Mesodermal cell (in vitro differentiated cells): ENCODE measurements around the gene SH3GL2.

Experiments
- H3K27ac ChIP-seq: 2 replicates; pipeline ENCODE4 v1.7.0; 2013; ENCODE audit warnings: mild to moderate bottlenecking, low read depth, low read length, moderate library complexity; ENCODE audit not compliant: severe bottlenecking
- H3K36me3 ChIP-seq: 2 replicates; pipeline ENCODE4 v1.7.1; 2013; ENCODE audit warnings: mild to moderate bottlenecking, low read length, moderate library complexity; ENCODE audit not compliant: control insufficient read depth, insufficient read depth
- H3K4me1 ChIP-seq: one replicate; pipeline ENCODE4 v1.7.1; 2013; ENCODE audit warnings: mild to moderate bottlenecking, low read length; ENCODE audit not compliant: insufficient read depth, control insufficient read depth, poor library complexity, severe bottlenecking
- H3K4me3 ChIP-seq: 2 replicates; pipeline ENCODE4 v1.7.0; 2013; ENCODE audit warnings: low read length, control low read depth, mild to moderate bottlenecking; ENCODE audit not compliant: insufficient read depth, poor library complexity, severe bottlenecking; ENCODE audit errors: extremely low read depth
- H3K9me3 ChIP-seq: 2 replicates; pipeline ENCODE4 v1.7.1; 2013; ENCODE audit warnings: mild to moderate bottlenecking, low read length, moderate library complexity; ENCODE audit not compliant: control insufficient read depth
- WGBS, 2 experiments: methylation state at CpG; one replicate each; pipeline ENCODE4 v1.1.5; 2013; ENCODE audit warnings: missing lambda C conversion rate in 2 of 2; ENCODE audit not compliant: insufficient coverage in 2 of 2; 5-methylcytosine and 5-hydroxymethylcytosine counted together

SH3GL2 gene

DNA sequence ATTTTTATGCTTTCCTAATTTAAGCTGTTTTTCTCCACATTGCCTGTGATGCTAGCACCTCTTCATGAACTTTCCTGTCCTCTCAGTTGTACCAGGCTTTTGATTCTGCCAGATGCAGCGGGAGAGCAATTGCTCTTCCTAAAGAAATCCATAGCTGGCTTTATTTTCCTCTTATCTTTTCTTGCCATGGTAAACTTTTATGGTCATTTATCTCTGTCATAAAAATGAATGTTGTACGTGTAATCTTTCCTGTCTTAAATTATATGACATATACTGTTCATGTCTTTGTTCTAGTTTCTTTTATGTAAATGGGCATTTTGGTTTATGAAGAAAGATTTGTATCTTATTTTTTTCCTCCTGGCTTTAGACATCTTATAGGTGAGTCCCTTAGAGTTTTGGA lies 127.5 kb downstream of the SH3GL2 start:
- WGBS, 2 experiments, result 80 to 100% methylated on average over 1 of the region's 2 CpGs
- Histone ChIP-seq H3K27ac (no peak overlapping the region), H3K4me1 (no peaks in the 10 kb centered on the region), H3K4me3 (no peak overlapping the region), H3K9me3 (no peaks in the 10 kb centered on the region), H3K36me3 (no peaks in the 10 kb centered on the region)

DNA sequence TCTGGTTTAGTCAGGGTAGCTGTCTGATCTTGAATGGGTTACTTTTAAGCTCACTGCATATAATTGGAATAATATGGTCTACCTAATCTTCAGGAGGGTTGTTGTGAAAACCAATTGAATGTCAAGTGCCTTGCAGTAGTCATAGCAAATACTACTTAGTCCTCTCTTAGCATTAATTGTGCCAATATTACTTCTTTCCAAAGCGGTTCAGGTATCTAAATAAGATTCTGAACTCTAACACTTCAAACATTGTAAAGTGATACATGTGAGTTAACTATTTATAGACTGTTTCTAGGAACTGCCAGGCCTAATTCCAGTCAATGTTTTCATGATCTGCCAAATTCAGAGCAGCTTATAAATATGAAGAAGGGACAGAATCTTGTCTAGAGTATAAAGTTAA lies 140.2 kb downstream of the SH3GL2 start:
- no CpG with 5 or more reads among the region's 1 CpG for WGBS, 2 experiments
- no peaks in the 10 kb centered on the region for H3K9me3 ChIP-seq

DNA sequence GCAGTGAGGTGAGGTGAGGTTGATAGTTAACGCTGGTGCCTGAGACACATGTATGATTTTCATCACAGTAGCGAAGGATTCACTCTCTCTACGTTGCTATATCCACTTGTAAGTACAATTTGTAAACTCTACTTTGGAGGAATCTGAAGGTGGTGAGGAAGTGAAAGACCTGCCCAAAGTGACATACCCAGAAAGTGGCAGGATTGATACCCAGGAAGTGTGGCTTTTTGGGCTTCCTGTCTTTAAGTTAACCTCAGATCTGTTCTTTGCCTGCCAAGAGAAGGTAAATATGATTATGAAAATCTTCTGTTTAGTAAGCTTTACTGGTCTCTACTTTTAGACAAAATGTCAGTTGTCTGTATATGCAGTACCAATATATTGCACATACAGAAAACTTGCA lies 143.1 kb downstream of the SH3GL2 start:
- Histone ChIP-seq H3K36me3 (no peaks in the 10 kb centered on the region), H3K27ac (no peak overlapping the region), H3K9me3 (no peaks in the 10 kb centered on the region), H3K4me1 (no peaks in the 10 kb centered on the region), H3K4me3 (no peak overlapping the region)
- no CpG with 5 or more reads among the region's 3 CpGs for WGBS, 2 experiments

More for the DNA sequence above, 140.2 kb downstream of the SH3GL2 start:
- Histone ChIP-seq H3K4me3 (no peak overlapping the region), H3K36me3 (no peaks in the 10 kb centered on the region), H3K27ac (no peak overlapping the region), H3K4me1 (no peaks in the 10 kb centered on the region)

- H3K9me3 ChIP-seq, result no peaks in the 10 kb centered on the region
- WGBS, 2 experiments, result 71 to 78% methylated on average over 1 of the region's 2 CpGs
- no peak overlapping the region for H3K27ac ChIP-seq
- no peaks in the 10 kb centered on the region for H3K36me3 ChIP-seq
- no peak overlapping the region for H3K4me3 ChIP-seq
- no peaks in the 10 kb centered on the region for H3K4me1 ChIP-seq
Observed at GRCh38 chr9:17723656-17724055, 144.8 kb downstream of the SH3GL2 start.

DNA sequence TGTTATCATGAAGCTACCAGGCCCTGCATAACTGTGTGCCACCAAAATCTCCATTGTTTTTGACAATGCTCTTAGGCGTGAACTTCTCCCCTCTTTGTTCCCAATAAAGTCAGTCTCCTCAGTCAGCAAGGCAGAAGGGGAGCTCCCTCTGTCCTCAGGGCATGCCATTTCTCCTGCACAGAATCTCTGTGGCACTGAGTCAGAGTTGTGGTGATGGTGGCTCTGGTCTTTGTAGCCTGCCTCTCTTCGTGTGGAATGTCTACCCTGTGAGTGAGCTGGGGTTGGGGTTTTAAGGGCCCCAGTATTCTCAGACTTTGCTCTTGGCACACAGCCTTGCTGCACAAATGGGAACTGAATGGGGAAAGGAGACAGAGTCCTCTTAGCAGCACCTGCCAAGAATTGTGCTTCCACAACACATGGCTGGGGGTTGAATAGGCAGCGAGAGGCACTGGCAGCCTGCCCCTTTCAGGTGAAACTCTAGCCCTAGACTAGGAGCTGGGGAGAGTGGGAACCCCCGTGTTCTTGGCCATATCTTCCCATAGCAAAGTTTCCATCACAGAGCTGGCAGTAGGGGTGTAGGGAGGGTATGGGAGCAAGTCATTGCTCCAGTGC lies 146.6 kb downstream of the SH3GL2 start:
- Histone ChIP-seq H3K9me3 (no peaks in the 10 kb centered on the region), H3K4me3 (no peak overlapping the region), H3K36me3 (no peaks in the 10 kb centered on the region), H3K27ac (no peak overlapping the region), H3K4me1 (no peaks in the 10 kb centered on the region)
- 82 to 90% methylated on average over 2 of the region's 4 CpGs for WGBS, 2 experiments

DNA sequence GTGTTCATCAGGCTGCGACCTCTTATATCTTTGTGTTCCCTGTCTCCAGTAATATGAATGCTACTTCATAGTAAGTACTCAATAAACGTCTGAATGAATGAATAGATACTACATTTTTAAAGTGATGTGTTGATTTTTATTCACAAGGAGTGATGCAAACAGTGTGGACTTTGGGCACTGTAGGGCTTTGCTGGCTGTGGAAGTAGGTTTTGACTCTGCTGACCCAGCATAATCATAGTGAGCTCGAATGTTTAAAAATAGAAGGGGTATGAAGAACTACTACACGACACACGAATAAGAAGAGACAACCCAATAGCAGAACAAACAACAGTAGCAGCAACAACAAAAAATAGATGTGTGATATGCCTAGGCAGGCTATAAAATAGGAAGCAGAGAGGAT lies 147.4 kb downstream of the SH3GL2 start:
- no peak overlapping the region for H3K4me3 ChIP-seq
- no peaks in the 10 kb centered on the region for H3K9me3 ChIP-seq
- H3K27ac ChIP-seq, result no peak overlapping the region
- WGBS, 2 experiments, result 100% methylated on average over 1 of the region's 5 CpGs; no CpG with 5 or more reads in 1 of the 2 experiments
- H3K36me3 ChIP-seq, result no peaks in the 10 kb centered on the region
- H3K4me1 ChIP-seq, result no peaks in the 10 kb centered on the region

DNA sequence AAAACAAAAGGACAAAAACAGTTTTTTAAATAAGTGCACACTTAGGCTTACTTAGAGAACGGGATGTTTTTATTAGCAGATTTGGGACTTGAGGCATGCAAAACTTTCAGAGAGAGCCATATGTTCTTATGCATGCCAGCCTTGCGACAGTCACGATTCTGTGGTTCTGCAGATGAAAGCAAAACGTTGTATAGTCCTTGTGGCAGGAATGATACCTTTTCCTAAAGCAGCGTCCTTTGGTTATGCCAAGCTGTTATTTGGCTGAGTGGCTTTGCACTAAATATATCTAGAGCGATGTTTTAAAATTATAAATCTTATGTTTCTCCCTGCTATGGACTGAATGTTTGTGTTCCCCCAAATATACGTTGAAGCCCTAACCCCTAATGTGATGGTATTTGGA lies 152.0 kb downstream of the SH3GL2 start:
- Histone ChIP-seq H3K36me3 (no peaks in the 10 kb centered on the region), H3K9me3 (no peaks in the 10 kb centered on the region), H3K4me1 (no peaks in the 10 kb centered on the region), H3K4me3 (no peak overlapping the region), H3K27ac (no peak overlapping the region)
- 75 to 85% methylated on average over 4 of the region's 7 CpGs for WGBS, 2 experiments

DNA sequence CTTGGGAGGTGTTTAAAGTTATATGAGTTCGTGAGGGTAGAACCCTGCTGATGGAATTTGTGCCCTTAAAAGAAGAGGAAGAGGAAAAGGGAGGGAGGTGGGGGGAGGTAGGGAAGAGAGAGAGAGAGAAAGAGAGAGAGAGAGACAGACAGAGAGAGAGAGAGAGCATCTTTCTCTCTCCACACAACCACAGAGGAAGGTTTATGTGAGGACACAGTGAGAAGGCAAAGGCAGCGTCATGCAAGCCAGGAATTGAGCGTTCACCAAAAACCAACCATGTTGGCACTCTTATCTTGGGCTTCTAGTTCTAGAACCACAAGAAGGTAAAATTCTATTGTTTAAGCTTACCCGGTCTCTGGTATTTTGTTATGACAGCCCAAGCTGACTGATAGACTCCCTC lies 152.4 kb downstream of the SH3GL2 start:
- Histone ChIP-seq H3K4me1 (no peaks in the 10 kb centered on the region), H3K9me3 (no peaks in the 10 kb centered on the region), H3K27ac (no peak overlapping the region), H3K4me3 (no peak overlapping the region), H3K36me3 (no peaks in the 10 kb centered on the region)
- 81 to 100% methylated on average over 2 to 3 of the region's 4 CpGs for WGBS, 2 experiments

DNA sequence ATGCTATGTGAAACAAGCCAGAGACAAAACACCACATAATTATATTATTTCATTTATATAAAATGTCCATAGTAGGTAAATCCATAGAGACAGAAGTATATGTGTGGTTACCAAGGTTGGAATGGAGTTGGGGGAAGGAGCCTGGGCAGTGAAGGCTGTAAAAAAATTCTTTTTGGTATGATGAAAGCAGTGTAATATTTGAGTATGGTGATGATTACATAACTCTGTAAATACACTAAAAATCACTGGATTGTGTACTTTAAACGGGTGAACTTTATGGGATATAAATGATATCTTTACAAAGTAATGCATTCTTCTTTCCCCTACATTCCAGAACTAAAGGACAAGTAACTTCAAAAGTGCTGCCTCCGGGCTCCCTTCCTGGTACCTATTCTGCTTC lies 155.8 kb downstream of the SH3GL2 start:
- Histone ChIP-seq H3K4me1 (no peaks in the 10 kb centered on the region), H3K4me3 (no peak overlapping the region), H3K36me3 (no peaks in the 10 kb centered on the region), H3K27ac (no peak overlapping the region), H3K9me3 (no peaks in the 10 kb centered on the region)
- 57 to 71% methylated on average over 1 of the region's 2 CpGs for WGBS, 2 experiments

GRCh38 chr9:17735859-17736258 lies 157.0 kb downstream of the SH3GL2 start:
- WGBS, 2 experiments, result 69 to 85% methylated on average over 2 to 3 of the region's 3 CpGs
- H3K27ac ChIP-seq, result no peak overlapping the region
- no peaks in the 10 kb centered on the region for H3K4me1 ChIP-seq
- no peak overlapping the region for H3K4me3 ChIP-seq
- no peaks in the 10 kb centered on the region for H3K9me3 ChIP-seq
- no peaks in the 10 kb centered on the region for H3K36me3 ChIP-seq

DNA sequence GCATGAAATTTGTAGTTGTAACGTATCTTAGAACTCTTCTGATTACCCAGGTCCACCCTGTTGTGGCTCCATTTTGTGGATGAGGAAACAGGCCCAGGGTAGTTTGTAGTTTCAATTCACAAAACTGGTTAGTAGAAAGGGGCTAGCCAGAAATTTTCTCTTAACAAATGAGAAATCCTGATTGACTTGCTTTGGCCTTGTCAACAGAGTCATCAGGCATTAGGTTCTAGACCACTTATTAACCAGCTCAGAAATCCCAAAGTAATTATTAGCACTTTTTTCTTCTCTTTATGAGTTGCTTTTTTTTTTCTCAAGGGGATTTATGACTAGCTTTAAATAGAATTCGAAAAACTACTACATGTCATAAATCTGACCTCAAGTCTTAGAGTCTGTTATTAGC lies 160.2 kb downstream of the SH3GL2 start:
- H3K27ac ChIP-seq, result no peak overlapping the region
- H3K9me3 ChIP-seq, result no peaks in the 10 kb centered on the region

More for the DNA sequence above, 160.2 kb downstream of the SH3GL2 start:
- H3K36me3 ChIP-seq, result no peaks in the 10 kb centered on the region
- WGBS, 2 experiments, result 100% methylated on average over 1 of the region's 2 CpGs
- no peaks in the 10 kb centered on the region for H3K4me1 ChIP-seq
- no peak overlapping the region for H3K4me3 ChIP-seq
